HepG2 (cell line): Measurements from ENCODE around the gene RECQL5. TPM values are rescaled to one million over a fixed set of nuclear protein-coding genes. Genes with fewer than 3 reads are reported as not detected.

ENCODE experiments used
- ARID3A ChIP-seq: IDR thresholded peaks from 2 replicates; pipeline ENCODE4 v1.6.1; 2012; ENCODE audit warnings: low read depth, low read length, improper control_type of control experiment
- GFI1 ChIP-seq: sonication (generic); formaldehyde crosslinking; IDR thresholded peaks from 2 replicates; pipeline ENCODE4 v1.5.0; 2020; ENCODE audit warnings: missing genetic modification reagents, mild to moderate bottlenecking, borderline replicate concordance
- MAFF ChIP-seq: IDR thresholded peaks from 2 replicates; pipeline ENCODE4 v1.6.1; 2011; ENCODE audit warnings: low read depth, low read length, improper control_type of control experiment
- NCOA2 ChIP-seq: sonication (generic); formaldehyde crosslinking; IDR thresholded peaks from 2 replicates; pipeline ENCODE4 v1.8.0; 2022; ENCODE audit warnings: inconsistent platforms
- NFRKB ChIP-seq: fragments of 450-650 bp; IDR thresholded peaks from 2 replicates; pipeline ENCODE4 v1.6.1; 2017
- PHF8 ChIP-seq: sonication (generic); formaldehyde crosslinking; IDR thresholded peaks from 2 replicates; pipeline ENCODE4 v1.5.0; 2020; ENCODE audit warnings: missing genetic modification reagents
- PRDM10 ChIP-seq: sonication (generic); formaldehyde crosslinking; IDR thresholded peaks from 2 replicates; pipeline ENCODE4 v1.4.0; 2020; ENCODE audit warnings: low read depth, missing genetic modification reagents
- ZNF10 ChIP-seq: sonication (generic); formaldehyde crosslinking; IDR thresholded peaks from 2 replicates; pipeline ENCODE4 v1.4.0; 2020; ENCODE audit warnings: mild to moderate bottlenecking, low read depth, missing genetic modification reagents, borderline replicate concordance
- ZNF33B ChIP-seq: sonication (generic); formaldehyde crosslinking; IDR thresholded peaks from 2 replicates; pipeline ENCODE4 v1.5.1; 2020; ENCODE audit warnings: mild to moderate bottlenecking, missing genetic modification reagents
- ZNF367 ChIP-seq: sonication (generic); formaldehyde crosslinking; IDR thresholded peaks from 2 replicates; pipeline ENCODE4 v1.4.0; 2020; ENCODE audit warnings: missing genetic modification reagents, borderline replicate concordance
- ZNF546 ChIP-seq: sonication (generic); formaldehyde crosslinking; conservative IDR thresholded peaks from 2 replicates; pipeline ENCODE4 v1.8.1; 2023; ENCODE audit warnings: mild to moderate bottlenecking, missing genetic modification reagents
- polyA plus RNA-seq, 8 experiments: library from polyadenylated mRNA; depleted of rRNA in 3 of 8; stranded (reverse) in 7 of 8; unstranded in 1 of 8; fragments of >200 nt; fragmentation: Illumina TruSeq in 4 of 8; extraction: Trizol in 4 of 8; gene quantifications; 2 replicates each; pipeline versions ENCODE4 v1.2.1 to v1.2.3, GENCODE V29; 2011 to 2016; ENCODE audit warnings: low read depth in 4 of 8, missing spikeins in 1 of 8, mixed read lengths in 1 of 8; ENCODE audit not compliant: insufficient read depth in 1 of 8
- total RNA-seq, 5 experiments: library from RNA; depleted of rRNA; stranded (reverse); fragments of >200 nt; fragmentation: Illumina TruSeq; extraction: Trizol; gene quantifications; 2 replicates each; pipeline ENCODE4 v1.2.3, GENCODE V29; 2016; ENCODE audit warnings: low read depth in 1 of 5
- TF ChIP-seq, protein P1 (sequence below): sonication (generic); formaldehyde crosslinking; IDR thresholded peaks from 2 replicates; pipeline ENCODE4 v1.9.0; 2022; ENCODE audit warnings: missing genetic modification reagents, mild to moderate bottlenecking, borderline replicate concordance
- TF ChIP-seq, protein P2 (sequence below): sonication (generic); formaldehyde crosslinking; IDR thresholded peaks from 2 replicates; pipeline ENCODE4 v1.4.0; 2020; ENCODE audit warnings: missing genetic modification reagents

Gene RECQL5
- total and polyA plus RNA-seq, 2 of the 13 experiments (the other 11 are each of a cell fraction or from before 2014, with no cell fraction given) = 27.7 to 32.0 TPM

DNA sequence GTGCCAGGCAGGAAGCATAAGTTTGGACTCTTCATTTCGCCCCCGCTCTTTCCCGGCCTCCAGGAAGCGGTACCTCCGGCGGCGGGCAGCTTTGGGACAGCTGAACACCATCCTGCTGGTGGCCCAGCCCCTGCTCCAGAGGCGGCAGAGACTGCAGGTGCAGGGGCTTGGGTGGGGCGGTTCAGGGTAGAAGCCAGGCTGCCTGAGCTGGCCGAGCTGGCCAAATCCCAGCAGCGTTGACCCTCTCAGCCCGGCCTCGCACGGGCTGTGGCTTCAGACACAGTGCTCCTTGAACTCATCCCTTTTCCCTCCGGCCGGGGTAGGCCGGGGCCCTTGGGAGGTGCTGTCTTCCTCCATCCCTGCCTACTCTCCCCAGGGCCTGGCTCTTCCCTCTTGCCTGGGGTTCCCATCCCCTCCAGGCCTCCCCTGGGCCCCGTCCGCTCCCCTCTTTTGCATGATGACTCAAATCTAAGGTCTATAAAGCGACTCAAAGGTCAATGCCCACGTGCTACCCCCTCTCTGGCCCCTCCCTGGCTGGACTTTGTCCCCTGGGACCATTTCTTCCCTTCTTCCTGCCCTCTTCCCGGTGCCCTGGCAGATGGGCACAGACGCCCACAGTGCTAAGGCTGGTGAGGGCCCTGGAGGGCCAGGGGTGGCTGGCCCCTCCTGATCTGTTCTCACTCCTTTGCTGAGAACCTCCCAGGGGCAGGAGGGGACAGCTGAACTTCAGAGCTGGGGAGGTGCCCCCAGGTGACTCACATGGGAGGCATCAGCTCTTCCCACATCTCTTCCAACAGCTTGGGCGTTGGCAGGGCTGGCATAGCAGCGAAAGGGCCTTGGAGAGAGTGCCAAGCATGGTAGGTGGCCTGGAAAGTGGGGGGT lies 56.6 kb downstream of the RECQL5 start (continued):
- TF ChIP-seq ARID3A = peak; percentile 62; the same call in 1 of the 2 replicates
- TF ChIP-seq, protein P1, sequence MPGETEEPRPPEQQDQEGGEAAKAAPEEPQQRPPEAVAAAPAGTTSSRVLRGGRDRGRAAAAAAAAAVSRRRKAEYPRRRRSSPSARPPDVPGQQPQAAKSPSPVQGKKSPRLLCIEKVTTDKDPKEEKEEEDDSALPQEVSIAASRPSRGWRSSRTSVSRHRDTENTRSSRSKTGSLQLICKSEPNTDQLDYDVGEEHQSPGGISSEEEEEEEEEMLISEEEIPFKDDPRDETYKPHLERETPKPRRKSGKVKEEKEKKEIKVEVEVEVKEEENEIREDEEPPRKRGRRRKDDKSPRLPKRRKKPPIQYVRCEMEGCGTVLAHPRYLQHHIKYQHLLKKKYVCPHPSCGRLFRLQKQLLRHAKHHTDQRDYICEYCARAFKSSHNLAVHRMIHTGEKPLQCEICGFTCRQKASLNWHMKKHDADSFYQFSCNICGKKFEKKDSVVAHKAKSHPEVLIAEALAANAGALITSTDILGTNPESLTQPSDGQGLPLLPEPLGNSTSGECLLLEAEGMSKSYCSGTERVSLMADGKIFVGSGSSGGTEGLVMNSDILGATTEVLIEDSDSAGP (CRISPR knock-in tag) = peak; percentile 64; the same call in 1 of the 2 replicates
- TF ChIP-seq GFI1 (CRISPR knock-in tag) = peak; percentile 46; the same call in 1 of the 2 replicates
- TF ChIP-seq PRDM10 (CRISPR knock-in tag) = peak; percentile 36; the same call in 1 of the 2 replicates
- TF ChIP-seq MAFF = no peak
- TF ChIP-seq NCOA2 (CRISPR knock-in tag) = no peak
- TF ChIP-seq ZNF33B (CRISPR knock-in tag) = 0 out of 2 replicates have a peak, but pooled peaks have one; percentile 35
- TF ChIP-seq ZNF546 (CRISPR knock-in tag) = no peak
- no peak for TF ChIP-seq NFRKB
- no peak for TF ChIP-seq ZNF10 (CRISPR knock-in tag)
- no peak for TF ChIP-seq ZNF367 (CRISPR knock-in tag)
- TF ChIP-seq PHF8 = peak; percentile 40; the same call in 1 of the 2 replicates
- TF ChIP-seq, protein P2, sequence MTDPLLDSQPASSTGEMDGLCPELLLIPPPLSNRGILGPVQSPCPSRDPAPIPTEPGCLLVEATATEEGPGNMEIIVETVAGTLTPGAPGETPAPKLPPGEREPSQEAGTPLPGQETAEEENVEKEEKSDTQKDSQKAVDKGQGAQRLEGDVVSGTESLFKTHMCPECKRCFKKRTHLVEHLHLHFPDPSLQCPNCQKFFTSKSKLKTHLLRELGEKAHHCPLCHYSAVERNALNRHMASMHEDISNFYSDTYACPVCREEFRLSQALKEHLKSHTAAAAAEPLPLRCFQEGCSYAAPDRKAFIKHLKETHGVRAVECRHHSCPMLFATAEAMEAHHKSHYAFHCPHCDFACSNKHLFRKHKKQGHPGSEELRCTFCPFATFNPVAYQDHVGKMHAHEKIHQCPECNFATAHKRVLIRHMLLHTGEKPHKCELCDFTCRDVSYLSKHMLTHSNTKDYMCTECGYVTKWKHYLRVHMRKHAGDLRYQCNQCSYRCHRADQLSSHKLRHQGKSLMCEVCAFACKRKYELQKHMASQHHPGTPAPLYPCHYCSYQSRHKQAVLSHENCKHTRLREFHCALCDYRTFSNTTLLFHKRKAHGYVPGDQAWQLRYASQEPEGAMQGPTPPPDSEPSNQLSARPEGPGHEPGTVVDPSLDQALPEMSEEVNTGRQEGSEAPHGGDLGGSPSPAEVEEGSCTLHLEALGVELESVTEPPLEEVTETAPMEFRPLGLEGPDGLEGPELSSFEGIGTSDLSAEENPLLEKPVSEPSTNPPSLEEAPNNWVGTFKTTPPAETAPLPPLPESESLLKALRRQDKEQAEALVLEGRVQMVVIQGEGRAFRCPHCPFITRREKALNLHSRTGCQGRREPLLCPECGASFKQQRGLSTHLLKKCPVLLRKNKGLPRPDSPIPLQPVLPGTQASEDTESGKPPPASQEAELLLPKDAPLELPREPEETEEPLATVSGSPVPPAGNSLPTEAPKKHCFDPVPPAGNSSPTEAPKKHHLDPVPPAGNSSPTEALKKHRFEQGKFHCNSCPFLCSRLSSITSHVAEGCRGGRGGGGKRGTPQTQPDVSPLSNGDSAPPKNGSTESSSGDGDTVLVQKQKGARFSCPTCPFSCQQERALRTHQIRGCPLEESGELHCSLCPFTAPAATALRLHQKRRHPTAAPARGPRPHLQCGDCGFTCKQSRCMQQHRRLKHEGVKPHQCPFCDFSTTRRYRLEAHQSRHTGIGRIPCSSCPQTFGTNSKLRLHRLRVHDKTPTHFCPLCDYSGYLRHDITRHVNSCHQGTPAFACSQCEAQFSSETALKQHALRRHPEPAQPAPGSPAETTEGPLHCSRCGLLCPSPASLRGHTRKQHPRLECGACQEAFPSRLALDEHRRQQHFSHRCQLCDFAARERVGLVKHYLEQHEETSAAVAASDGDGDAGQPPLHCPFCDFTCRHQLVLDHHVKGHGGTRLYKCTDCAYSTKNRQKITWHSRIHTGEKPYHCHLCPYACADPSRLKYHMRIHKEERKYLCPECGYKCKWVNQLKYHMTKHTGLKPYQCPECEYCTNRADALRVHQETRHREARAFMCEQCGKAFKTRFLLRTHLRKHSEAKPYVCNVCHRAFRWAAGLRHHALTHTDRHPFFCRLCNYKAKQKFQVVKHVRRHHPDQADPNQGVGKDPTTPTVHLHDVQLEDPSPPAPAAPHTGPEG (CRISPR knock-in tag) = no peak
